Mucosa of gallbladder (tissue), 1 donor: ENCODE measurements around the gene TTLL7. TPM values are rescaled to one million over a fixed set of nuclear protein-coding genes. Genes with fewer than 3 reads are reported as not detected.
A peak's percentile ranks its signal among the peaks of the same experiment; 100 is the strongest.

Experiments
- DNase-seq: peaks from one replicate; pipeline ENCODE4 v3.0.0-alpha.2; 2020; ENCODE audit warnings: low spot score
- total RNA-seq: library from RNA; stranded (reverse); gene quantifications from one replicate; pipeline ENCODE4 v1.2.1, GENCODE V29; 2021
- donor health status: DM: no; HTN: no; CAD: no.

TTLL7 gene
- total RNA-seq, 1 donor from 2014 or later = 58.0 TPM

DNA sequence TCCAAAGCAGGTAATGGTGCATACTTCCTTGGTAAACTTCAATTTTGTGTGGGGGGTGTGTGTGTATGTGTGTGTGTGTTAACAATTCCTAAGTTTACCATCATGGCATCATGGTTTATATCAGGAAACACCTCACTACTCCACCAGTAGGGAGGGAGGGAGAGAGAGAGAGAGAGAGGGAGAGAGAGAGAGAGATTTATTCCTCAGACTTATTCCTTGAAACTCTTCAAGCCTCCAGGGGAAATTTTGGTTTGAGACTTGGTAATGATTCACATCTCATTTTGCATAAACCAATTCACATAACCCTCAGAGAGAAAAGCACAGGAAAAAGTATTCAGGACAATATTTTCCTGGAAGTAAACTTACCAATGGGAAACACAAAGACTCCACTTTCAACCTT is 115.0 kb downstream of the TTLL7 start:
- no peak for DNase-seq

DNA sequence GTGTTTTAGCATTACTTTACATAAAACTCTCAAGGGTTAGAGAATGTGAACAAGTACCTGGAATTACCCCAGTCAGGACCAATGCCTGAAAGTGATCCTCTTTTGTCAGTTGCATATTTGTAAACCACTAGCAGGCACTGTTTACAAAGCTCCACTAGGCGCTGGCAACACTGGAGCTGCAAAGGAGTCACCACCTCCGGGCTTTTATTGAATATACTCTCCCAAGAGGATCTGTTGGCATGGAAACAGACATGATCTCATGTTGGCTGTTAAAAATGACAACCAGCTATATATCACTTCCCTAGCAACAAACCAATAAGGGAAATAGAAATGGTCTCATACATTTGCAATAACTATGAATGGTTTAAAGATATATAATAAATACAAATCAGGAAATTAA is 116.0 kb downstream of the TTLL7 start:
- no peak for DNase-seq

DNA sequence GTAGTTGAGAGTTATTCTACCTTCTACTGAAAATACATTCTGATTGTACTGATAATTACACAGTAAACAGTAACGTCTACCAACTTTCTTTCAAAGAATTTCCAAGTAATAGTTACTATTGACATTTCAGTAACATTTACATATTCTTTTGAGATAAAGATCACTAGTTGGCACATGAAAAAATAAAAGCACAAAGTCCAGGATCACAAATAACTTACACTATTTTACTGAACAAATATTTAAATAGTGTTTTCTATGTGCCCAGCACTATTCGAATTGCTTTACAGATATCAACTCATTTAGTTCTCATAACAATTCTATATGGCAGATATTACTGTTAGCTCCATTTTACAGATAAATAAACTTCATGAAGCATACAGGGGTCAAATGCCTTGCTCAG is 126.4 kb downstream of the TTLL7 start:
- no peak for DNase-seq

DNA sequence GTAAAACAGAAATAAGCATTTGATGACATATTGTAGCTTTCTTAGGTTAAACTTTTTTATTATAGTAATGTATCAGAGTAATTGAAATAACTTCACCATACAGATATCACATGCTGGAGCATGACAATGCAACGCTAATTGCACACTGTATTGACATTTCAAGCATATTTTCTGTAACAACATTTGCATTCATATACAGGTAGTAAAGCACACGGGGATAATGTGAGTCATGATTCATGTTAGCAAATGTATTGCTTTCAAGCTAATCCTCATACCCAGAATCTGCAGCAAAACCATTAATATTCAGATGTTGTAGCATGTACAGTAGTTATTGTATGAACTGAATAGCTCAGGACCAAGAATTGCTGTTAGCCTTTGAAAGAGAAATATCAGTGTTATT is 133.9 kb downstream of the TTLL7 start:
- no peak for DNase-seq

DNA sequence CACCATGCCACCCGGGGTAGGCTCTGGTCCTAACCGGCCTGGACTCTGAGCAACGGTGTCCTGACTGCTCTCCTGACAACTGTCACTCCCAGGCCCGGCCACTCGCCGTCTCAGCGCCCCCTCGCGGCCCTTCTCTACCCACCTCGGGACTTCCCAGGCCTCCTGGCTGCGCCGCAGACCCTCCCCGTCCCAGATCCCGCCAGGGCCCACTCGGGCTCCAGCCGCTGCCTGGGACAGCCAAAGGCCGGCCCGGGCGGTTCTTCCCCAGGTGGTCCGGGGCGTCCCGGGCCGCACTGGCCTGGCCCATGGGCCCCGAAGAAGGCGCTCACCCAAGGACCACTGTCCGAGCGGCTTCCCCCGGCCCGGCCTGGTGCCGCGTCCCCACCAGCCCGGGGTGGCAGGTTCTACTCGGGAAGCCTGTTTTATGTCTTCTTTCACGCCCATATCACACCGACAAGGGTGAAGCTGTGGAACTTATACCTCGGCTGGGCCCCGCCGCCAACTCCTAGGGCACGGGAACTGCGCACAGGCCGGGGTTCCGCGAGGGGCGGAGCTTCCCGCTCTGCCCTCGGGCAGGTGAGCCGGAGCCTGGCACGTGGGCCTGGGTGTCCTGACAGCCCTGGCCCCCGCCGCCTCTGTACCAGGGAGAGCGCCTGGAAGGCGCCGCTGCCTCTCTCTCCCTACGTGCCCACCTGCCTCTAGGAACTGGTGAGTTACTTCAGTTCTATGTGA is 138.3 kb downstream of the TTLL7 start:
- peak; percentile 77 for DNase-seq

DNA sequence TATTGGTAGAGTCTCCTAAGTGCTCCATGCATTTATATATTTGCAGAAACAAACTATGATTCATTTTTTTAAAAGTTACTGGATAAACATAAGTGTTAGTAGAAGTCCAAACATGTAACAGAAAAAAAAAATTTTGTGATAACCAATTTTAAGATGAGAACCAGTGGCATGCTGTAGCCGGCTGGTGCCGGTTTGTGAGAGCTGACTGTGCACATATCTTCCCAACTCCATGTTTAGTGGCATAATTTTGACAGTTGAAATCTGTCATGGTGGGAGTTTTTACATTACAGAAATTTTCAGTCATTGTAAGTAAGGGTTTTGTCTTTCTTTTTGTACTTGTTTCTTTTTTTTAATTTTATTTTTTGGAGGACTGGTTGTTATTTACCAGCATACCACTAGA is 141.2 kb downstream of the TTLL7 start:
- DNase-seq = no peak

DNA sequence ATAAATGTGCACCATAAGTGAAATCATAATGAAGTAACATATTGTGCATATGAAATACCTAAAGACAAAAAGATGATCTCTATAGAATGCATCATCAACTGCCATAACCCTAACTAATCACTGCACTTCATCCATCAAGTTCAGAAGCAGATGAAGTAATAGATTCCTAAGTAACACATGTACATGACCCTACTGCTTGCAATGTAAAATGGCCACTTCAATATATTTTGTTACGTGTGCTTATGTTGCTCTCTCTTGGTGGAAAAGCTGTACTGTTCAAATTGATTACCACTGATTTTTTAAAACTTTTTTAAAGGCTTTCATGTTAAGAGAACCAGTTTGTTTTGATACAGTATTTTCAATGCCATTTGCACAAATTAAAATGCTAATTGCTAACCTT is 141.8 kb downstream of the TTLL7 start:
- DNase-seq = no peak

DNA sequence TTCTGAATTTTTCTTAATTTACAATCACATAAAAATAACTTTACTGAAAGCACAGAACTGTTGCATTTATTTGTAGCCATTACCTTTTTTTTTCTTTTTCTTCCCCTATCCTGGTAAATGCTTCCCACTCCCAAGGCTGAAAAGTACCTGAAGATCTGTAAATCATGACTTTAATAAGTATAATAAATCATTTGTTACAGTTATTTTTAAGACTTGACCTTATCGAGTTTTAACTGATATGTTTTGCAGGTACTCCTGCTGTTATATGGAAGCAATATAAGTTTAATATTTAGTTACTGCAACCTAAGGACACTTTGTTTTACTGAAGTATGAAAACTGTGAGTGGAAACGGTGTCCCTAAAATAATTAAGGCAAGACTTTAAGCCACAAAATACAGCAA is 142.6 kb downstream of the TTLL7 start:
- no peak for DNase-seq

DNA sequence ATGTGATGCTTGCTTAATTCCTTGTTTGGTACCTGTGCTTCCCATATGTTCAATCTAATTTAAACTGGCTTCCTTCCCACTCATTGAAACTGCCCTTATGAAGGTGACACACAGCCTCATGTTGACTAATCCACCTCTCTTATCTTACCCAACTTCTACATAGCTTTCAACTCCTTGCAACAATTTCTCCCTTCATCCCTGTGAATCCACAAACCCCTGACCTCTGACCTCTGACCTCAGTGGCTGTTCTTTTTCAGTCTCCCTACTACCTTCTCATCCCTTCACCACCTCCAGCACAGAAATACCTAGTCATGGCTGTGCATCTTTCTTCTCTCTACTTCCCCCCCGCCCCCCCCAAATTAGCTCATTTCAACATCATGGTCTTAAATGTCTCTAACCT is 144.5 kb downstream of the TTLL7 start:
- DNase-seq = no peak

DNA sequence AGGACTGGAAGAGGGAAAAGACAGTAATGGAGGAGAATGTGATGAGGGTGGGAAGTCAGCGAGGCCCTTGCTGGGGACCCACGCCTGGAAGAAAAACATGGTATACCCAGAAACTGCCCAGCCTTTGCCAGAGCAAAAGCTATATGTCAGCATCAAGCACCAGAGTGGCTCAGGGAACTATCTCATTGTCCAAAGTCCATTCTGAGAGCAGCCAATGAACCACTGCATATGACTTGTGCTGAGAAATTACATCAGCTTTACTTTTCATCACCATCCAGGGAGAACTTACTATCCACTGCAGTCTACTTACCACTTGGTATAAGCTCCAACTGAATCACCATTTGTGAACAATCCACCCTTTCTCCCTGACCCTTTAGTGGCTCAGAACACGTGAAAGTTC is 148.1 kb downstream of the TTLL7 start:
- peak; percentile 53 for DNase-seq

DNA sequence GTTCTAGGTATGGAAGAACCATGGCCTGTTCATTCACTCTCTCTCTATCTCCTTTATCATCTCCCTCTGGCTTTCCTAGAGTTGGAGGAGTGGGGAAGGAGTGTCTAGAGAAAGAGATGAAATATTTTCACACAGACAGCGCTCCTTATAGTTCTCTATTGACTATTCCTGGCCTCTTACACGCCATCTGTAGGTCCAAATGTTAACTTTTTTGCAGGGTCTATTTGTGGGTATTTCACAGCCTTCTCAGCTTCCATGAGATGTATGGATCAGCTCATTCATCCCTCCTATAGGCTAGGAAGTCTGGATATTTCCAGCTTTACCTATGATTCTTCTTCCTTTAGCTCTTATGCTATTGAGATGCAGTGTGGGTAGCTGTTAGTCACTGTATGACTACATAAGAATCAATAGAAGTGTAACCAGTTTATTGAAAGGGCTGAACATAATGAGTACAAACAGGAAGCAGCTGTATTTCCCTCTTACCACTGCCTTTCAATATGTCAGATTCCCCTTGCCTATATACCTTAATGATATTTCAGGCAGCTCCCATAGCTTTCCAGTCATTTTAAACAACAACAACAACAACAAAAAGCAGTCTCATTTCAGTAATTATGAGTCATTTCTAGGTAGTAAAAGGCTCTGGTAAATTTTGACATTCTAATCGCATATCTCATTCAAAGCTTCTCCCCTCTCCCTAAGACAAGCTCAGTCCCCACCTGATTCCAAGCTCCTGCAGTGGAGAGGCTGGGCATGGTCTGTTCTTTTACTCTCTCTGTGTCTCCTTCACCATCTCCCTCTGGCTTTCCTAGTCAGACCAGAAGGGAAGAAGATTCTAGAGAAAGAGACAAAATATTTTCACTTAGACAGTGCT is 149.5 kb downstream of the TTLL7 start:
- no peak for DNase-seq

DNA sequence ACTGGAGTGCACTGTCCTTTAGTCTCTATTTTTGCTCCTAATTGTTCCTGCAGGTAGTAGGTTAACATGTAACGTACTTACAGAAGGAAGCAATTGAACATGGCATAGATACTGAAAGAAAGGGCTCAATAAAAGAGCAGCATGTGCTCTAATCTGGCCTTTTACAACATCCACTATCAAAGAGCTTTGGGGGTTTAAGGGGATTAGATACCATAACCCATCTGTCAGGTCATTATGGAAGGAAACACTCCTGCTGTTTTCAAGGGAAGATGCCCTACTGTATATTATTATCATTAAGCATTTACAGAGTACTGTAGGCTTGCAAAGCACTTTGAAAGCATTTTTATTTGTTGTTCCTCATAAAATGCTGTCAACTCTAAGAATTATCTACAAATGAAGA is 152.8 kb downstream of the TTLL7 start:
- no peak for DNase-seq

DNA sequence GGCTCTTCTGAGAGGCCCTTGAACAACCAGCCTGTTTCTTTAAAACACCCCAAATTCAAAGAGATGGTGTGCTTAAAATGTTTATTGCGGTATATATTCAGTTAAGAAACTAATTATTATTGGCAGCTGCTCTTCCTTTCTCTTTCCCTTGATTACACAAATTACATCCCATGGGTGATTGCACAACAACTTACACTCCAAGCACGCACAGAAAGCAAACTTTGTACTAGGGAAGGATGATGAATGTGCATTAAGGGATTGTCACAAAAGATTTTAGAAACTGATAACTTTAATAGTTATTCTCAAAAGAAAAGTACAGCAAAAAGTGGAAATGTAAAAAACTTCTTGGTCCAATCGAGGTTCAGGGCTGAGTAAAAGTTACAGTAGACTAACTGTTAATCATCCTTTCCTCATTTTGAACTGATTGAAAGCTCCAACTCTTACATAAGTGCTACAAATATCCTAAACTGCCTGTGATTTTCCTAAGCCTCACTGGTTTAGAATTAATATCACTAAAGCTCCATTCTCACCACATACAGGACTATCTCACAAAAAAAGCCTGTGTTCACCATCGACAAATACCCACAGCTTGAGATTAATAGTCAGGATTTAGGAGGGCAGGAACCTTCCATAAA is 153.4 kb downstream of the TTLL7 start:
- DNase-seq = no peak

DNA sequence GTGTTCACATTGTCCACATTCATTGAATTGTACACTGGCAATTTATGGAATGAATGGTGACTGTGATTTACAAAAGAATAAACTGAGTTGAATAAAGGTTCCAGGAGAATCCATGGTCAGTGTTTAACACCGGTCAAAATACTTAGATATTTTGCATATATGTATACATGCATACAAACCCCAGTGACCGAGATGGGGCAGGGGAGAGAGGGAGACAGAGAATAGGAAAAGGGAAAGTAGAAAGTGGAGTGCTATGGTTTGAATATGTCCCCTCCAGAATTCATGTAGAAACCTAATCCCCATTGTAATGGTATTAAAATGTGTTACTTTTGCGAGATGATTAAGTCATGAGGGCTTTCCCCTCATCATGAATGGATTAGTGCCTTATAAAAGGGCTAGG is 154.4 kb downstream of the TTLL7 start:
- no peak for DNase-seq

DNA sequence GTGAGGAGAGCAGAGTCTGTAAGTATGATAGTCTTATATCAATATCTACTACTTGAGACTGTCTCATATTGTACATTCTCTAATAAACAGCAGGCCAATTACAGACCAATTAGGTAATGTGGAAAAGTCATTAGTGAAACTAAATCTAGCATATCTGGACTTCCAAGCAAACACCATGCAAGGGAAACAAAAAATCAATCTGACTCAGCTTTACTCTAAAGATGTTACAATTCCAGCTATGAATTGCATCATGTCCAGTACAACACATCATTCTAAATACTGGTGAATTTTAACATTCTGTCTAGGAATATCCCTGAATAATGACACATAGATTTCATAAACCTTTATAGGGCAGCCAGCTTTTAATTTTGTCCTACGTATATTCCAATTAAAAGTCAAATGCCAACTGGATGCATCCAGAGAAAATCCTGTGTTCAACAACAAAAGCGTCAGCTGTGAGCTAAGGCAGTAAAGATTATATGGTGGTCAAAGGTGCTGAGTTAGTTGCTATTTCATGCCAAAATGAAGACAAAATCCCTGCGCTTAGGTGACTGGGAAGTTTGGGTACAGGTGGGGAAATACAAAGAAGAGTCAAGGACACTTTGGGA is 159.3 kb downstream of the TTLL7 start:
- DNase-seq = no peak

DNA sequence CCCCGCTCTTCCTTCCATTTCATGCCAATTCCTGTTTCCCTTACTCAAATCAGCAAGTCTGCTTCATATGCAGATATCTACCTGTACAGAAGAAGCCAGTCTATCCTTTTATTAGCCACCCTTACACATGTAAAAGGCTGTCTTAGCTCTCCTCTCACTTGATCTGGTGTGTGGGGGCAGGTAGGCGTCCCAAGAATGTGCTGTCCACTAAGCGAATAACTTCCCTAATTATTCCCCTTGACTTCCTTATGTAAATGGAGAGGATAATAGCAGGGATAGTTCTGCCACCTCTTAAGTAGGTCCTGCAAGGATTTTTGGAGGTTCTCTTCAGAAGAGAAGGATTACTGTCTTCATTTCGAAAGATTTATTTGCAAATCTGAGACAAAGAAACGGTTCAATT is 160.4 kb downstream of the TTLL7 start:
- no peak for DNase-seq

DNA sequence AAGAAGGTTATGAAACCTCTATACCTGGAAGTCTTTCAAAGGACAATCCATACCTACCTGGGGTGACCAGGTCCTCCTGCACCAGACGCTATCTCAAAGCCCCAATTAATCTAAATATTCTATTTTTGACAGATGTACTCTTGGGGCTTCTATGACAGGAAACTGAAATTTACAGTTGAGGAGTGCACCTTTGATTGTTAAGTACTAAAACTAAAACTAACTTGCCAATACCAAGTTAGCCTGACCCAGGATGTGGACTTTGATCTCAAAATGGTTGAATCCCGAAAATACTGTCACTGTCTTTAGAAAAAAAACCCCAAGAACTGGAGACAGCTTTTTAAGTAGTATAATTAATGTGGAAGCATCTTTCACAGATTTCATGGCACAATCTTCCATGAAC is 162.4 kb downstream of the TTLL7 start:
- no peak for DNase-seq

DNA sequence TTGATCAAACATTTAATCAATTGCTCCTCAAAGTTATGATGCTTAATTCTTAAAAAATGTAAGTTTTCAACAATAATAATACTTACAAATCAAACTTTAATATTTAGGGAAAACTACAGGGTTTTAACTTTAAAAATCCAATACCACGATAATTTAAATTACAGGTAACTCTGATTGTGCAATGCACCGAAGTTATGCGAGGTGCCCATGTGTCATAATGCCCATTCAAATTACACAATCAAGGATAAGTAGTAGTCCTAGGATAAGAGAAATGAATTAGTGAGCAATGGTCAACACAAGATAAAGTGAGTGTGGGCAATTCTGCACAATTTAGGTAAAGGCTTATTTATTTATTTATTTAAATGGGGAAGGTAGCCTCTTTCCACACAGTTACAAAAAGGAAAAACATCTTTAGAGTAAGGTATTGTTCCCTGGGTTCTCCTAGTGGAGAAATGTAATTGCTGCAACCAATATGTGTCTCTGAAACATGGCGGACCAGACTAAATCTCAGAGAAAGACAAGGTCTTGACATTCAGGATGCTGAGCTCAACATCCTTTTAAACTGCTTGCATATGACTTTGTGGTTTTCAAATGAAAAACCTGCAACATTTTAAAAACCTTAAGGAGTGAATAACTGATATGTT is 164.2 kb downstream of the TTLL7 start:
- DNase-seq = no peak

DNA sequence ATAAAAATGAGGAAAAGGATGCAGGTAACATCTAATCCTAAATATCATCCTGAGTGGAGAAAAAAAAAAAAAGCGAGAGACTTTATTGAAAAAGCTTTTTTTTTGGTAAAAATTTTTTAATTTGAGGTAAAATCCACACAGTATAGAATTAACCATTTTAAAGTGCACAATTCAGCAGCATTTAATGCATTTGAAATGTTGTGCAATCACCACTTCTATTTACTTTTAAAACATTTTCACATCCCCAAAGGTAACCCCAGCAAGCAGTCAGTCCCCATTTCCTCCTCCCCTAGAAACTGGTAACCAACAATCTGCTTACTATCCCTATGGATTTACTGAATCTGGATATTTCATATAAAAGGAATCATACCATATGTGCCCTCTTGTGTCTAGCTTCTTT is 166.7 kb downstream of the TTLL7 start:
- DNase-seq = no peak

DNA sequence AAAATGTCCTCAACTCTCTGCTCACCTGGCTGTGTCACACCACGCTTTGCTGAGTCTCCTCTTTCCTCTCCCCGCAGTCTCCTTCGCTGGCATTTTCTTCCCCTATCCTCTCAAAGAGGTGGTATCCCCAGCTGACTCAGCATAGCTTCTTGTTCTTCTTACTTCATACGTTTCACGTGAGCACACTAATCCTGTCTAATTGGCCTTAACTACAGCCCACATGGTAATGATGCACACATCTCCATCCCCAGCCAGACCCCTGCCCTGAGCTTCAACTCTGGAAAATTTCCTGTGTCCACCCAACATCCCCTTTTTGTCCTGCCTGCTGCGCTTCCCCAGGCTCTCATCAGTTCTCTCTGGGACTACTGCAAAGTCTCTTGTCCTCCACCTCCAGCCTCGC is 169.8 kb downstream of the TTLL7 start:
- no peak for DNase-seq

DNA sequence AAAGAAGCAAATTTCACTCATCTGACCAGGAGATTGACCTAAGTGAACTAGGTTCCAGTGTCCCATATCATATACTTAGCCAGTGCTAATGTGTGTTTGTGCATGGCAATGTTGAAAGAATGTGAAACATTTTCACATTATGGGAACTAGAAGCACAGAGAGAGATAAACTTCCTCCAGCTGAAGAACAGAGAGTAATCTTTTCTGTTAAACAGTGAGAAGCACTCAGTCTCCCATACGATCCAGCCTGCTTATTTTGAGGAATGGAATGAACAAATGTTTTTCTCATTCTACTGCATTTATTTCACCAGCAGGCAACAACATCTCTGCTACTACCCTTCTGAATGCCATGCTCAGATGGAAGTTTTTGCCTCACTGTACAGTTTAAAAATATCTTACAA is 170.5 kb downstream of the TTLL7 start:
- no peak for DNase-seq

DNA sequence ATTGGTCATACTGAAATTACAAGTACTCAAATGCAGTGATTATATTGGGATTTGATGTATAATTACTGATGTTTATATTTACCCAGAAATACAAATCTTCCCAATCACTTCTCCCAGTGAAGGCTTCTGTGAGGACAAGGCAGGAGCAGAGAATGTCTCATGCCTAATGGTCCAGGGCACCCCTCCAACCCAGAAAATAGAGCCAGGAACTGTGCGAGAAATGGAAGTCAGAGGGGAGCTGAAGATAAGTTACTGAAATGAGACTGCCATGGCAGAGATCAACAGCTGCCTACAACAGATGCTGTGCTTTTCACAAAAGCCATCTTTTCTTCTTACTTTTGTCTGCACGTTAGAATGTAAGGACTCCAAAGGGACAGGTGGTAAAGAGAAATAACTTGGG is 171.2 kb downstream of the TTLL7 start:
- DNase-seq = no peak
